OCI-LY3 (cell line): Measurements from ENCODE around the gene IMMP2L.

ENCODE experiments used
- CTCF ChIP-seq: fragments of 200-600, 300-600 bp; sonication (generic); IDR thresholded peaks from 2 replicates; pipeline ENCODE4 v1.5.1; 2014; ENCODE audit warnings: antibody characterized with exemption, low read length, low read depth
- EZH2phosphoT487 ChIP-seq: fragments of 200-600 bp; shearing (Covaris generic); IDR thresholded peaks from 2 replicates; pipeline ENCODE4 v1.6.1; 2018; ENCODE audit warnings: antibody characterized with exemption, mixed run types, low read depth

GRCh38 chr7:111459065-111459756, 103.1 kb downstream of the IMMP2L start:
- TF ChIP-seq CTCF (no peak), EZH2phosphoT487 (no peak)
